ENCODE measurements around the gene REEP1.
A peak's percentile ranks its signal among the peaks of the same experiment; 100 is the strongest.
"Not testable (repeated sequence)": the region's sequence is repeated elsewhere in the genome, so short reads cannot be mapped to it uniquely, and the experiment has no call there.

REEP1 gene

GRCh38 chr2:86337244-86337835 lies at the start of gene REEP1:
REEP1 (minus strand) TSS chr2:86337626; CDS start chr2:86337510, 116 bp downstream.
- DNase-seq: no peak

- DNase-seq: no peak
These were observed 46.4 kb upstream of the REEP1 start for GRCh38 chr2:86383844-86384243.

GRCh38 chr2:86382698-86383097 lies 45.3 kb upstream of the REEP1 start:
- no peak for DNase-seq

- no peak for DNase-seq
These were observed 44.7 kb upstream of the REEP1 start for GRCh38 chr2:86382108-86382507.

- DNase-seq: no peak
These were observed 41.0 kb upstream of the REEP1 start for GRCh38 chr2:86378469-86378868.

GRCh38 chr2:86375623-86376022 lies 38.2 kb upstream of the REEP1 start:
- no peak for DNase-seq

- no peak for DNase-seq
These were observed 35.4 kb upstream of the REEP1 start for GRCh38 chr2:86372641-86373502.

GRCh38 chr2:86372133-86372532 lies 34.7 kb upstream of the REEP1 start:
- no peak for DNase-seq

- DNase-seq: no peak
These were observed 34.1 kb upstream of the REEP1 start for GRCh38 chr2:86371527-86371926.

GRCh38 chr2:86370579-86370978 lies 33.2 kb upstream of the REEP1 start:
- DNase-seq: no peak

- DNase-seq: peak; percentile 44
These were observed 30.9 kb upstream of the REEP1 start for GRCh38 chr2:86368161-86368824.

- no peak for DNase-seq
These were observed 30.0 kb upstream of the REEP1 start for GRCh38 chr2:86367499-86367777.

GRCh38 chr2:86366651-86367498 lies 29.4 kb upstream of the REEP1 start:
- DNase-seq: no peak

- DNase-seq: no peak
These were observed 27.5 kb upstream of the REEP1 start for GRCh38 chr2:86364894-86365293.

GRCh38 chr2:86360776-86361175 lies 23.4 kb upstream of the REEP1 start:
- DNase-seq: no peak

GRCh38 chr2:86358957-86359356 lies 21.5 kb upstream of the REEP1 start:
- no peak for DNase-seq

GRCh38 chr2:86357392-86357963 lies 20.1 kb upstream of the REEP1 start:
- no peak for DNase-seq

- no peak for DNase-seq
These were observed 15.3 kb upstream of the REEP1 start for GRCh38 chr2:86352727-86353221.

- DNase-seq: no peak
These were observed 14.8 kb upstream of the REEP1 start for GRCh38 chr2:86352137-86352726.

- DNase-seq: no peak
These were observed 13.3 kb upstream of the REEP1 start for GRCh38 chr2:86350751-86351150.

GRCh38 chr2:86347401-86347800 lies 10.0 kb upstream of the REEP1 start:
- no peak for DNase-seq

GRCh38 chr2:86345783-86346370 lies 8.5 kb upstream of the REEP1 start:
- DNase-seq: not testable (repeated sequence)
